GM06990 (cell line): ENCODE results near the gene CCNC.

Source experiments
- DNase-seq: peaks from one replicate; pipeline ENCODE4 v3.0.0-alpha.2; 2011; ENCODE audit not compliant: insufficient read length; ENCODE audit errors: extremely low read depth
- H3K27me3 ChIP-seq: replicated peaks from 2 replicates; pipeline ENCODE4 v1.6.0; 2011; ENCODE audit warnings: low read length; ENCODE audit not compliant: control insufficient read depth, insufficient read depth
- H3K36me3 ChIP-seq: 2 replicates; pipeline ENCODE4 v1.5.1; 2011; ENCODE audit warnings: low read length; ENCODE audit not compliant: control insufficient read depth, insufficient read depth
- H3K4me3 ChIP-seq: replicated peaks from 2 replicates; pipeline ENCODE4 v1.5.1; 2011; ENCODE audit warnings: low read depth, mild to moderate bottlenecking, control low read depth, low read length
- TF ChIP-seq, protein P1 (sequence below): IDR thresholded peaks from 2 replicates; pipeline ENCODE4 v1.5.1; 2011; ENCODE audit warnings: low read length, control low read depth, mild to moderate bottlenecking, inconsistent platforms; ENCODE audit not compliant: insufficient read depth, poor library complexity, severe bottlenecking

Gene CCNC

DNA sequence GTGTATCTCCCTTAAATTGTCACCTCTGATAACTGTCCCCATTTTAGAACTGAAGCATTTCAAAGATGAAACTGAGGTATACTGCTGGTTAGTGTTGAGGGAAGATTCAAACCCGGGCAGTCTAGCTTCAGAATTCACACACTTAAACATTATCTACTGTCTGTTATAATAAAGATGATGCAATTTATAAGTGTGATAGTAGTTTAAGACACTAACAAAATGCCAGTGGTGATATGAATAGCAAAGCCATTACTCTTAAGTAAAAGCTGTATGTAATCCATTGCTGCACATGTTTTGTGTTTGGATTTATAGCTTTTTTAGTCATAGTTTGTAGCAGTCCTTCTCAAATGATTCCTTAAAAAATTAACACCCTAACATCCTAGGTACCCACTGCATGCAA is 73.0 kb downstream of the CCNC start:
- DNase-seq: no peak
- TF ChIP-seq, protein P1, sequence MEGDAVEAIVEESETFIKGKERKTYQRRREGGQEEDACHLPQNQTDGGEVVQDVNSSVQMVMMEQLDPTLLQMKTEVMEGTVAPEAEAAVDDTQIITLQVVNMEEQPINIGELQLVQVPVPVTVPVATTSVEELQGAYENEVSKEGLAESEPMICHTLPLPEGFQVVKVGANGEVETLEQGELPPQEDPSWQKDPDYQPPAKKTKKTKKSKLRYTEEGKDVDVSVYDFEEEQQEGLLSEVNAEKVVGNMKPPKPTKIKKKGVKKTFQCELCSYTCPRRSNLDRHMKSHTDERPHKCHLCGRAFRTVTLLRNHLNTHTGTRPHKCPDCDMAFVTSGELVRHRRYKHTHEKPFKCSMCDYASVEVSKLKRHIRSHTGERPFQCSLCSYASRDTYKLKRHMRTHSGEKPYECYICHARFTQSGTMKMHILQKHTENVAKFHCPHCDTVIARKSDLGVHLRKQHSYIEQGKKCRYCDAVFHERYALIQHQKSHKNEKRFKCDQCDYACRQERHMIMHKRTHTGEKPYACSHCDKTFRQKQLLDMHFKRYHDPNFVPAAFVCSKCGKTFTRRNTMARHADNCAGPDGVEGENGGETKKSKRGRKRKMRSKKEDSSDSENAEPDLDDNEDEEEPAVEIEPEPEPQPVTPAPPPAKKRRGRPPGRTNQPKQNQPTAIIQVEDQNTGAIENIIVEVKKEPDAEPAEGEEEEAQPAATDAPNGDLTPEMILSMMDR: no peak
- Histone ChIP-seq H3K4me3 (no peak overlapping the region), H3K27me3 (no peaks in the 10 kb centered on the region), H3K36me3 (no peaks in the 10 kb centered on the region; the same call in 1 of the 2 replicates)
